Lower lobe of right lung (tissue), 2 donors: Measurements from ENCODE around the gene ZFR. TPM values are rescaled to one million over a fixed set of nuclear protein-coding genes. Genes with fewer than 3 reads are reported as not detected.

Experiments
- ATAC-seq, 2 donors: fragments of 200-7000 bp; cut with Tn5 transposase; one replicate each; pipeline ENCODE4 v1.9.1; 2020 to 2022; ENCODE audit warnings: mild to moderate bottlenecking in 2 of 2, moderate library complexity in 2 of 2
- DNase-seq: peaks from one replicate; pipeline ENCODE4 v3.0.0-alpha.2; 2020
- H3K27ac ChIP-seq: fragments of 200-600 bp; one replicate; pipeline ENCODE4 v1.8.0; 2022
- H3K27me3 ChIP-seq: fragments of 200-600 bp; one replicate; pipeline ENCODE4 v1.8.0; 2022; ENCODE audit warnings: low read depth
- H3K36me3 ChIP-seq: fragments of 200-600 bp; one replicate; pipeline ENCODE4 v1.8.0; 2022; ENCODE audit warnings: mild to moderate bottlenecking
- H3K4me1 ChIP-seq: fragments of 200-600 bp; one replicate; pipeline ENCODE4 v1.8.0; 2022
- H3K4me3 ChIP-seq: fragments of 200-600 bp; one replicate; pipeline ENCODE4 v1.8.0; 2022; ENCODE audit warnings: mild to moderate bottlenecking
- H3K9me3 ChIP-seq: fragments of 200-600 bp; one replicate; pipeline ENCODE4 v1.8.0; 2022
- intact Hi-C: fragments of 100-400 bp; cut with DNase I; formaldehyde crosslinking; loops from one replicate; pipeline ENCODE4 v1.11.0; 2022
- total RNA-seq: library from RNA; stranded (reverse); fragmentation: NEBNext Ultra II Directional; extraction: Animal tissue kit (Norgen Biotek cat#: 25700); gene quantifications from one replicate; pipeline ENCODE4 v1.2.1, GENCODE V29; 2021
- TF ChIP-seq, protein P1 (sequence below): fragments of 200-600 bp; IDR thresholded peaks from one replicate; pipeline ENCODE4 v1.8.0; 2022; ENCODE audit warnings: antibody characterized with exemption, mild to moderate bottlenecking
- donor health status: DM: no; HTN: yes; CAD: no; lungs with severe emphysema.

The ZFR gene
- total RNA-seq, 1 donor from 2014 or later, result 53.8 TPM

DNA sequence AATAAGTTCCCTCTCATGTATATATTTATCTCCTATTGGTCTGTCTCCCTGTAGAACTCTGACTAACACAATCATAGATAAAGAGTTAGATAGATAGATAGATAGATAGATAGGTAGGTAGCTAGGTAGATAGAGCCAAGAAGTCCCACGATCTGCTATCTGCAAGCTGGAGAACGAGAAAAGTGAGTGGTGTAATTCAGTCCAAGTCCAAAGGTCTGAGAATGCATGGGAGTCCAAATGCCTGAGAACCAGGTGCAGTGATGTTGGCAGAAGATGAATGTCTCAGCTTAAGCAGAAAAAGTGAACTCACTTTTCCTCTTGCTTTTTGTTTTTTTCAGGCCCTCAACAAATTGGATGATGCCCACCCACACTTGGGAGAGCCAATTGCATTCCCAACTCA, 37.7 kb upstream of the ZFR start:
- H3K27ac ChIP-seq, result no peak overlapping the region
- TF ChIP-seq, protein P1, sequence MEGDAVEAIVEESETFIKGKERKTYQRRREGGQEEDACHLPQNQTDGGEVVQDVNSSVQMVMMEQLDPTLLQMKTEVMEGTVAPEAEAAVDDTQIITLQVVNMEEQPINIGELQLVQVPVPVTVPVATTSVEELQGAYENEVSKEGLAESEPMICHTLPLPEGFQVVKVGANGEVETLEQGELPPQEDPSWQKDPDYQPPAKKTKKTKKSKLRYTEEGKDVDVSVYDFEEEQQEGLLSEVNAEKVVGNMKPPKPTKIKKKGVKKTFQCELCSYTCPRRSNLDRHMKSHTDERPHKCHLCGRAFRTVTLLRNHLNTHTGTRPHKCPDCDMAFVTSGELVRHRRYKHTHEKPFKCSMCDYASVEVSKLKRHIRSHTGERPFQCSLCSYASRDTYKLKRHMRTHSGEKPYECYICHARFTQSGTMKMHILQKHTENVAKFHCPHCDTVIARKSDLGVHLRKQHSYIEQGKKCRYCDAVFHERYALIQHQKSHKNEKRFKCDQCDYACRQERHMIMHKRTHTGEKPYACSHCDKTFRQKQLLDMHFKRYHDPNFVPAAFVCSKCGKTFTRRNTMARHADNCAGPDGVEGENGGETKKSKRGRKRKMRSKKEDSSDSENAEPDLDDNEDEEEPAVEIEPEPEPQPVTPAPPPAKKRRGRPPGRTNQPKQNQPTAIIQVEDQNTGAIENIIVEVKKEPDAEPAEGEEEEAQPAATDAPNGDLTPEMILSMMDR, result no peak
- H3K4me1 ChIP-seq, result no peaks in the 10 kb centered on the region
- H3K4me3 ChIP-seq, result no peak overlapping the region
- intact Hi-C loops, result no loop called here
- DNase-seq (no peak), ATAC-seq (no peak)
- no peaks in the 10 kb centered on the region for H3K9me3 ChIP-seq
- H3K36me3 ChIP-seq, result no peaks in the 10 kb centered on the region
- no peaks in the 10 kb centered on the region for H3K27me3 ChIP-seq

DNA sequence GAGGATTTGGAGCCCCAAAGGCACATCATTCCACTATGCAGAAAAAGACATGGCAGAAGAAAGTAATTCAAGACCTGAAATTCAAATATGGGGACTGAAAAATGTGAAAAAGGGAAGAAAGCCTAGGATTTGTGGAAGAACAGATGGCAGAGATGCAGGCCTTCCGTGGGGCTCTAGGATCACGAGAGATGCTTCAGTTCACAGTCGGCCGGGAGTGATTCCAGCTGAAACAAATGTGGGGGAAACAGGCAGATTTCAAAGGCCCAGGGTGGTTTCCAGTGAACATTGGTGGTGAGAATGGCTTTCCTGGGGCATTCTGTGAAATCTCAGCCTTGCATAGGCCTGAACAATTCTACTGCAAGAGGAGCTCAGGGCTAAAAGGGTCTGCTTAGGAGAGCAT, 34.6 kb upstream of the ZFR start:
- H3K9me3 ChIP-seq, result no peaks in the 10 kb centered on the region
- H3K27ac ChIP-seq, result no peak overlapping the region
- no peak for DNase-seq
- no peaks in the 10 kb centered on the region for H3K27me3 ChIP-seq
- TF ChIP-seq, protein P1, result no peak
- no peak overlapping the region for H3K4me3 ChIP-seq
- H3K36me3 ChIP-seq, result no peaks in the 10 kb centered on the region
- intact Hi-C loops, result no loop called here
- H3K4me1 ChIP-seq, result no peaks in the 10 kb centered on the region
- no peak for ATAC-seq

DNA sequence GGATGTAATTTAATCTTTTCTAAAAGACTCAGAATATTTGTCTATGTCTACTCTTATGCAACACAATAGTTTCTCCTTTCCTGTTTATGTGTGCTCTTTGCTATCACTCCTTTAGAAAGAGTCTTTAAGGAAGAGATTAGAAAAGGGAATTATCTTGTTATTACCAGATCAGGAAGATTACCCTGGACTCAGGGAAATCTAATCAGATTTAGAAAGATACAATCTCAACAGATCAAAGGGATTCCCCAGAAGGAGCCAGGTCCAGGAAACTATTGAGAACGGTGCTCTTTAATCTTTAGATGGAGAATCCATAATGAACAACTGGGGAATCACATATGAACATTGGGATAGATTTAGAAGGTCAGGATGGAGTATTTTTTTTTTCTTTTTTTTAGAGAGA, 32.4 kb upstream of the ZFR start:
- Histone ChIP-seq H3K27me3 (no peaks in the 10 kb centered on the region), H3K36me3 (no peaks in the 10 kb centered on the region), H3K4me3 (no peak overlapping the region), H3K4me1 (no peaks in the 10 kb centered on the region), H3K9me3 (no peaks in the 10 kb centered on the region), H3K27ac (no peak overlapping the region)
- TF ChIP-seq, protein P1, result no peak
- intact Hi-C loops, result no loop called here
- ATAC-seq (no peak), DNase-seq (no peak)

DNA sequence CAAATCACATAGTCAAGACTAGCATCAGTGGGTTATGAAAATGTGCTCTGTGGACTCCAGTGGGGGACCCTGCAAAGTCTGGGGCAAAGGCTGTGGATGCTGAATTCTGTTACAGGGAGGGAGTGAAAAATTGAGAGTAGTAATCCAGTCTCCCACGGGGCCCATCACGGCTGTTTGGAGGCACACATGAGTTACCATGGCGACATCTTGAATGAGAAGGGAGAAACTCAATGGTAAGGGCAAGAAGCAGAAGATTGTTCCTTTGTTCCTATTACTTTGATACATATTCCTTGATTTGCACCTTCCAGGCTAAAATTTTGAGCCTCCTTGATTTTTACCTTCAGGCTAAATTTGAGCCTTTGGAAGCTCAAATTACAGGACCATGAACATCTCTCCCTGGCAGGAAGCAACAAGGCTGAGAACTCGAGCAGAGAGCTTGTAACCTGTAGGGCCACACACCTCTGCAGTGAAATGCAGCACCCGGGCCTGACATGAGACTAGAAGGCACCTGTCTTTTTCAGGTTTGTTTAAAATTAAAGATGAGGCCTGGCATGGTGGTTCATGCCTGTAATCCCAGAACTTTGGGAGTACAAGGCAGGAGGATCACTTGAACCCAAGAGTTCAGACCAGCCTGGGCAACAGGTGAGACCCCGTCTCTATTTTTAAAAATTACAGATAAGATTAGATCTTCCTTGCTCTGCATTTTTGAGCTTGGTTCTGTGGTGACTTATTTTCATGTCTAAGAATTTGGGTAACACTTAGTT, 31.0 kb upstream of the ZFR start:
- no peaks in the 10 kb centered on the region for H3K36me3 ChIP-seq
- no peak overlapping the region for H3K27ac ChIP-seq
- H3K4me3 ChIP-seq, result no peak overlapping the region
- H3K4me1 ChIP-seq, result no peaks in the 10 kb centered on the region
- H3K27me3 ChIP-seq, result no peaks in the 10 kb centered on the region
- intact Hi-C loops, result no loop called here
- DNase-seq (no peak), ATAC-seq (no peak)
- TF ChIP-seq, protein P1, result no peak
- no peaks in the 10 kb centered on the region for H3K9me3 ChIP-seq

DNA sequence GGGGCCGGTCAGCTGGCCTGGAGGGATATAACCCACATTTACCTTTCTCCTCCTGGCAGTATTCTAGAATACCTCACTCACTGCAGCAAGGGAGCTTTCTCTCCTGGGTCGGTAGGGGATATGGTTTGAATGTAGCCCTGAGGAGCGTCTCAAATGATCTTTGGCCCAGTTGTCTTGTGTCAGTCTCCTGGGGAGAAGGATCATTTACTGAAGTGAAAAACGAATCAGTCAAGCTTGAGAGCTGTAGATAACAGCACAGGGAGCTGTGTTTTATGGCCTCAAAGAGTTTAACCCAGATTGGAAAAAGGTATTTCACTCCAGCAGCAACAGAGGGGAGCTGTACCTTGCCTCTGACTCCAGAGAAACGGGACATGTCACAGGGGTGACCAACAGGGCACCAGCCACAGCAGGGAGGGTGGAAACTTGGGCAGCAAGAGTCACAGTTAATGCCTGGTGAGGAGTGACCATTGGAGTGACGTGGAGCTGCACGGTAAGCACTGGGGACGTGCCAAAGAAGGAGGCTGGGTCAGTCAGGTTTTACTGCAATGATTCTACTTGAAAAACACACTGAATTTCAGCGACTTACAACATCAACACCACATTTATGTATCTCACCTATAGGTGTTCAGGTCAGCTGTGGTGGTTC, 29.8 kb upstream of the ZFR start:
- intact Hi-C loops, result no loop called here
- no peak overlapping the region for H3K27ac ChIP-seq
- no peaks in the 10 kb centered on the region for H3K36me3 ChIP-seq
- no peaks in the 10 kb centered on the region for H3K9me3 ChIP-seq
- TF ChIP-seq, protein P1, result no peak
- H3K27me3 ChIP-seq, result no peaks in the 10 kb centered on the region
- no peaks in the 10 kb centered on the region for H3K4me1 ChIP-seq
- no peak overlapping the region for H3K4me3 ChIP-seq
- DNase-seq (no peak), ATAC-seq (no peak)
